Measurements from ENCODE around the gene KCTD13.

The KCTD13 gene

DNA sequence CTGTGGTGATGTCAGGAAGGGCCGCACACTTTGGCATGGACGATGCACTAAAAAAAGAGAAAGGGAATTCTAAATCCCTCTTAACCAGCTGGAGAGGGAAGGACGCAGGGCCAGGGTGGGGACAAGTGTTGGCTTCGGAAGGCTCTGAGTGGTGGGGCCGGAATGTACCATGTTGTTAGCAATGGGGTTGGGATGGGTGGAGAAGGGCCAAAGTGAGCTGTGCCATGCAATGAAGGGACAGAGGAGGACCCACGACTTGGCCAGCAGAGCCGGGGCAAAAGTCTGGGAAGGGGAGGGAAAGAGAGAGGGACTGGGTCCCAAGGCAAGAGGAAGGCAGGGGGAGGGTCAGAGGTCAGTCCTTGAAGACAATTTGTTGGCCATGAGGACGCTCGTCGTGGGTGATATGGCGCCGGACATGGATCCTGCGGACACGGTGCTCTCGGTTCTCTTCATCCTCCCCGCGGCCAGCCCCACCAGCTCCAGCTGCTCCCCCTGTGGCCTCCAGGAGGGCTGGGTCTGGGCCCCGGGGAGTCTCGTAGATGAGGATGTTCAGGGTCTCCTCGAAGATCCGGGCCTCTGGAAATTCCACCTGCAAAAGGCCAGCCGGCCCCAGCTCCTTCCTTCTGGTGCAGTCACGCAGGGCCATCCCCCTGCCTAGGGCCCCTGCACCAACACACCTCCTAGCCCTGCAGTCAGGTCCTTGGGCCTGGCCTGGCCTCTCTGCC lies 19.3 kb downstream of the KCTD13 start:
- 91 to 92% methylated on average over 21 to 23 of the region's 23 CpGs for WGBS, 2 experiments (ENCODE audit: insufficient coverage in 2 of 2)
- H3K9me3 ChIP-seq (ENCODE audit: control insufficient read depth, low read length): no peaks in the 10 kb centered on the region
- no peak overlapping the region for H3K4me3 ChIP-seq (ENCODE audit: extremely low read depth, insufficient read depth, low read length, poor library complexity, severe bottlenecking)
- H3K27ac ChIP-seq (ENCODE audit: low read depth, low read length, severe bottlenecking): no peak overlapping the region
- peaks cover 20% of the 10 kb centered on the region for H3K36me3 ChIP-seq (ENCODE audit: control insufficient read depth, insufficient read depth, low read length)
- H3K4me1 ChIP-seq (ENCODE audit: control insufficient read depth, insufficient read depth, low read length, poor library complexity, severe bottlenecking): no peaks in the 10 kb centered on the region

DNA sequence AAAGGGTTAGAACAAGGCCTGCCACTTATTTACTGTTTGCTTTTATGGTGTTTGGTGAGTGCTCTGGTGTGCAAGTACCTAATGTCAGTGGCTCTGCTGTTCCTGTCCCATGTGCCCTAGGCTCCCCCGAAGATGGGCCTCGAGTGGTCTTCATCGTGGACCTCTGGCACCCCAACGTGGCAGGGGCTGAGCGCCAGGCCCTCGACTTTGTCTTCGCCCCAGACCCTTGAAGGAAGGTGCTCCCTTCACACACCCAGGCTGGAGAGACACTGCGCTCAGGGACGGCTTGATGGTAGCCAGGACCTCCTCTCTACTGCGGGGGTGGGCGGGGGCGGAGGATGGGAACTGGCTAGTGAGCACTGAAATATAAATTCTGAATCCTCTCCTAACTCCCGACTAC lies 20.4 kb downstream of the KCTD13 start:
- peaks cover 20% of the 10 kb centered on the region for H3K36me3 ChIP-seq (ENCODE audit: control insufficient read depth, insufficient read depth, low read length)
- 95 to 96% methylated on average over 9 to 13 of the region's 13 CpGs for WGBS, 2 experiments (ENCODE audit: insufficient coverage in 2 of 2)
- H3K9me3 ChIP-seq (ENCODE audit: control insufficient read depth, low read length): no peaks in the 10 kb centered on the region
- no peak overlapping the region for H3K27ac ChIP-seq (ENCODE audit: low read depth, low read length, severe bottlenecking)
- H3K4me3 ChIP-seq (ENCODE audit: extremely low read depth, insufficient read depth, low read length, poor library complexity, severe bottlenecking): no peak overlapping the region
- H3K4me1 ChIP-seq (ENCODE audit: control insufficient read depth, insufficient read depth, low read length, poor library complexity, severe bottlenecking): no peaks in the 10 kb centered on the region

DNA sequence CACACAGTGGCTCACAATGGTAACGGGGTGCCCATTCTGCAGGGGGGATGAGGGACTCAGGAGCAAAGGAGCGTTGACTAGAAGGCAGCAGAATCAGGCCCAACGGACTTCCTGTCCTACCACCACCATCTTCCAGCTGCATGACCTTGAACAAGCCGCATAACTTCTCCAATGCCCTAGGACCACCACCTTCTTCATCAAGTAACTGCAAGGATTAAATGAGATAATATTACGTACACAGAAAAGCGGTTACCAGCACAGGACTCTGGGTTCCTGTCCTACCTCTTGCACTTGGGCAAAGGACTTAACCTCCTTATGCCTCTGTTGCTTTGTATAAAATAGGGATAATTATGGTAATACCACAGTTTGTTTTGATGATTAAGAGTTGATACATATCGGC lies 21.1 kb downstream of the KCTD13 start:
- WGBS, 2 experiments (ENCODE audit: insufficient coverage in 2 of 2): 98 to 100% methylated on average over 2 to 5 of the region's 7 CpGs
- Histone ChIP-seq H3K9me3 (ENCODE audit: control insufficient read depth, low read length) (no peaks in the 10 kb centered on the region), H3K27ac (ENCODE audit: low read depth, low read length, severe bottlenecking) (no peak overlapping the region), H3K4me1 (ENCODE audit: control insufficient read depth, insufficient read depth, low read length, poor library complexity, severe bottlenecking) (no peaks in the 10 kb centered on the region), H3K36me3 (ENCODE audit: control insufficient read depth, insufficient read depth, low read length) (peaks cover 20% of the 10 kb centered on the region), H3K4me3 (ENCODE audit: extremely low read depth, insufficient read depth, low read length, poor library complexity, severe bottlenecking) (no peak overlapping the region)

DNA sequence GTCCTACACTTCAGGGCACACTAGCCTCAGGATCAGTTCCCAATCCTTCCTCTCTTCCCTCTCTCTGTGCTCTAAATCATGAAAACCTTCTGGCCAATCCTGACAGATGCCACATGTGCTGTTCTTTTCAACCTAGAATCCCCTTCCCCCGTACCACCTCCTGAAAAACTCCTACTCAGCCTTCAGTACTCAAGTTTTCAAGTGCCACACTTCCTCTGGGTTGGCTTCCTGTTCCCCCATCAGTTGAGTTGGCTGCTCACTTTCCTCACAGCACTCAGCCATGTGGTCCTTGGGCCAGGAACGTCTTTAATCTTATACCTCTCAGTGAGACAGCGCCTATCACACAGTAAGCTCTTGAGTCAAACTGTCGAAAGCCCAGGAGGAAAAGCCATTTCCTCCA lies 22.4 kb downstream of the KCTD13 start:
- no peaks in the 10 kb centered on the region for H3K9me3 ChIP-seq (ENCODE audit: control insufficient read depth, low read length)
- WGBS, 2 experiments (ENCODE audit: insufficient coverage in 2 of 2): 89 to 98% methylated on average over 3 to 4 of the region's 4 CpGs
- H3K4me1 ChIP-seq (ENCODE audit: control insufficient read depth, insufficient read depth, low read length, poor library complexity, severe bottlenecking): peaks cover 3% of the 10 kb centered on the region
- H3K36me3 ChIP-seq (ENCODE audit: control insufficient read depth, insufficient read depth, low read length): peaks cover 20% of the 10 kb centered on the region
- no peak overlapping the region for H3K4me3 ChIP-seq (ENCODE audit: extremely low read depth, insufficient read depth, low read length, poor library complexity, severe bottlenecking)
- no peak overlapping the region for H3K27ac ChIP-seq (ENCODE audit: low read depth, low read length, severe bottlenecking)

DNA sequence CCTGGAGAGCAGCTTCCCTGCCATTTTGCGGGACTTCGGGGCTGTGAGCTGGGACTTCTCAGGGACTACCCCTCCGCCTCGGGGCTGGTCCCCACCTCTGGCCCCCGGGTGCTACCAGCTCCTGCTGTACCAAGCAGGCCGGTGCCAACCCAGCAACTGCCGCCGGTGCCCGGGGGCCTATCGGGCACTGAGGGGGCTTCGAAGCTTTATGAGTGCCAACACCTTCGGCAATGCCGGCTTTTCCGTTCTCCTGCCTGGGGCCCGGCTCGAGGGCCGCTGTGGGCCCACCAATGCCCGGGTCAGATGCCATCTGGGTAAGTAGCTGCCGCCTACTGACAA lies 24.4 kb downstream of the KCTD13 start:
- Histone ChIP-seq H3K9me3 (ENCODE audit: control insufficient read depth, low read length) (no peaks in the 10 kb centered on the region), H3K27ac (ENCODE audit: low read depth, low read length, severe bottlenecking) (no peak overlapping the region), H3K4me3 (ENCODE audit: extremely low read depth, insufficient read depth, low read length, poor library complexity, severe bottlenecking) (peak overlapping the region; percentile 58), H3K36me3 (ENCODE audit: control insufficient read depth, insufficient read depth, low read length) (peaks cover 19% of the 10 kb centered on the region), H3K4me1 (ENCODE audit: control insufficient read depth, insufficient read depth, low read length, poor library complexity, severe bottlenecking) (peaks cover 13% of the 10 kb centered on the region)
- 93 to 98% methylated on average over 19 of the region's 19 CpGs for WGBS, 2 experiments (ENCODE audit: insufficient coverage in 2 of 2)

DNA sequence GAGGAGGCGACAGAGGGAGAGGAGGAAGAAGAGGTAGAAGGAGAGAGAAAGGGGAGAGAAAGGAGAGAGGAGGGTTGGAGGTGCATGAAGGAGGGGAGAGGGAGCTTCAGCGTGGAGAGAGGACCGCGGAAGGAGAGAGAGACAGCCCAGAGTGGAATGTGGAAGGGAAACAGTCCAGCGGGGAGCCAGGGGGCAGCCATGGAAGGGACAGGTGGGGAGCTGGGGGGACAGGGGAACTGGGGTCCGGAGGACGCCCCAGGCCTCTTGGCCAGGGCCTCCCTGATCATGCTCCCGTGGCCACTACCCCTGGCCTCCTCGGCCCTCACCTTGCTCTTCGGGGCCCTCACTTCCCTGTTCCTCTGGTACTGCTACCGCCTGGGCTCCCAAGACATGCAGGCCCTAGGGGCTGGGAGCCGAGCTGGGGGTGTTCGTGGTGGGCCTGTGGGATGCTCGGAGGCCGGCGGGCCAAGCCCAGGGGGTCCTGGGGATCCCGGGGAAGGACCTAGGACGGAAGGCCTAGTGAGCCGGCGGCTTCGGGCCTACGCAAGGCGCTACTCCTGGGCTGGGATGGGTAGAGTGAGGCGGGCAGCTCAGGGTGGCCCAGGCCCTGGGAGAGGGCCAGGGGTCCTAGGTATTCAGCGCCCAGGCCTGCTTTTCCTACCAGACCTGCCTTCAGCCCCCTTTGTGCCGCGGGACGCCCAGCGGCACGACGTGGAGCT lies 25.0 kb downstream of the KCTD13 start:
- Histone ChIP-seq H3K36me3 (ENCODE audit: control insufficient read depth, insufficient read depth, low read length) (peaks cover 17% of the 10 kb centered on the region), H3K9me3 (ENCODE audit: control insufficient read depth, low read length) (no peaks in the 10 kb centered on the region), H3K4me1 (ENCODE audit: control insufficient read depth, insufficient read depth, low read length, poor library complexity, severe bottlenecking) (peaks cover 13% of the 10 kb centered on the region), H3K4me3 (ENCODE audit: extremely low read depth, insufficient read depth, low read length, poor library complexity, severe bottlenecking) (peak overlapping the region; percentile 58), H3K27ac (ENCODE audit: low read depth, low read length, severe bottlenecking) (peak overlapping the region; percentile 78)
- WGBS, 2 experiments (ENCODE audit: insufficient coverage in 2 of 2): 62 to 65% methylated on average over 22 to 31 of the region's 31 CpGs

DNA sequence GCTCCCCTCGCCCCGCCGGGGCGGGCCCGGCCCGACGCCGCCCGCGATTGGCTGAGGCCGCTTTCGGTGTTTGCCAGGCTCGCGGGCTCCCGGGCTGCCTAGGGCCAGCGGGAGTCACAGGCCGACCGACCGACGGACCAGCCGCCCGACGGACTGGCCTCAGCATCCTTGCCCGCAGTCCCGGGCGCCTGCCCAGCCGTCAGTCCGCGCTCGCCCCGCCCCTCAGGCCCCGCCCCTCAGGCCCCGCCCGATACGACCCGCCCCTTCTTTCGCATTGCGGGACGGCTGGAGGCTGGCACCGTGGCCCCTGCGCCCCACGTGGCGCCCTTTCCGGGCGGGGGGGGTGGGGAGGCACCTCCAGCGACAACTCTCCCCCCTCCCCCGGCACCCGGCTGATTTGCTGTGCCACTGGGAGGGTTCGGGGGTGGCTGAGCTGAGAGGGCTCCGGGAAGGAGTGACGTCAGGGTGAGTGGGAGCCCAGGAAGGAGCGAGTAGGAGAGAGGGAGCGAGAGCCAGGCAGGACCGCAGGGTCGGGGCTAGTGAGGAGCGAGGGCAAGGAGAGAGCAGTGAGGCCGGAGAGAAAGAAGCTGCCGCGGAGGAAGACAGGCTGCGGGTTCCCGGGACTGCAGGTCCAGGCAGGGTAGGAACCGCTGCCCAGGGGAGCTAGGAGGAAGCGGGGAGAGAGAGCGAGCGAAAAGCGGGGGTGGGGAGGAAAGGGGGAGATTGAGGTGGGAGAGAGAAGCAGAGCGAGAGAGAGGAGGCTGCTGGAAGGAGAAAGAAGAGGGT lies 25.7 kb downstream of the KCTD13 start, which contains the start of gene ASPHD1:
ASPHD1 (plus strand) TSS at position 387 of the 786 bp plus-strand sequence. CDS start 484 bp downstream, outside the sequence.
- H3K27ac ChIP-seq (ENCODE audit: low read depth, low read length, severe bottlenecking): peak within 1 kb of the TSS; percentile 78
- peaks cover 13% of the 10 kb centered on the region for H3K4me1 ChIP-seq (ENCODE audit: control insufficient read depth, insufficient read depth, low read length, poor library complexity, severe bottlenecking)
- no peaks in the 10 kb centered on the region for H3K9me3 ChIP-seq (ENCODE audit: control insufficient read depth, low read length)
- 1 to 2% methylated on average over 44 to 45 of the region's 67 CpGs for WGBS, 2 experiments (ENCODE audit: insufficient coverage in 2 of 2)
- peaks cover 16% of the 10 kb centered on the region for H3K36me3 ChIP-seq (ENCODE audit: control insufficient read depth, insufficient read depth, low read length)
- peak within 1 kb of the TSS; percentile 58 for H3K4me3 ChIP-seq (ENCODE audit: extremely low read depth, insufficient read depth, low read length, poor library complexity, severe bottlenecking)

DNA sequence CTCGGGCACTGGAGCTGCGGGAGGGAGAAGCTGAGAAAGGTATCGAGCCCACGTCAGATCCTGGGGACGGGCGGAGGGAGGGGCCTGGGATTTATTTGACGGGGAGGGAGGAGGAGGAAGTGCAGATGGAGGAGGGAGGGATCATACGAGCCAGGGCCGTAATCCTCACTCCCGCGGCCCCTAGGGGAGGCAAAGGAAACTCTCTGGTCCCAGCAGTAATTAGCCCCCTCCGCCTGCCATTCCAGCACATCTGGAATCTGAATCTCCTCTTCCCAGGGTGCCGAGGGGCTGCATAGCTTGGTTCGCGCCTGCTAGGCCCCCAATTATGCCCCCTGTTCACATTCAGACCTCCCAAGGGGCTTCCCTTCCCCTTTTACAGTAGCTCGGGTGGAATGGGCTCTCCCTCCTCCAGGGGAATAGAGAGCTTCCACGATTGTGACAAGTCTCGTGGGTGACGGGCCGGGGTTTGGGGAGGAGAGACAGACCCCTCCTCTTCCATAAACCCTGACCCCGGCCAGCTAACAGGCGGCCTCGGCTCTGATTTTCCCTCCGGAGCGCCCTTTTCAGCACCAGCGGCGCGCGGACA lies 26.4 kb downstream of the KCTD13 start, which contains the start of gene SEZ6L2:
SEZ6L2 (minus strand) TSS at position 35 of the 586 bp plus-strand sequence. CDS start 531 bp downstream, outside the sequence.
- H3K36me3 ChIP-seq (ENCODE audit: control insufficient read depth, insufficient read depth, low read length): peaks cover 10% of the 10 kb centered on the region
- H3K27ac ChIP-seq (ENCODE audit: low read depth, low read length, severe bottlenecking): peak within 1 kb of the TSS; percentile 78
- no peaks in the 10 kb centered on the region for H3K9me3 ChIP-seq (ENCODE audit: control insufficient read depth, low read length)
- H3K4me1 ChIP-seq (ENCODE audit: control insufficient read depth, insufficient read depth, low read length, poor library complexity, severe bottlenecking): peaks cover 13% of the 10 kb centered on the region
- WGBS, 2 experiments (ENCODE audit: insufficient coverage in 2 of 2): 0% methylated on average over 13 to 22 of the region's 29 CpGs
- peak within 1 kb of the TSS; percentile 58 for H3K4me3 ChIP-seq (ENCODE audit: extremely low read depth, insufficient read depth, low read length, poor library complexity, severe bottlenecking)

DNA sequence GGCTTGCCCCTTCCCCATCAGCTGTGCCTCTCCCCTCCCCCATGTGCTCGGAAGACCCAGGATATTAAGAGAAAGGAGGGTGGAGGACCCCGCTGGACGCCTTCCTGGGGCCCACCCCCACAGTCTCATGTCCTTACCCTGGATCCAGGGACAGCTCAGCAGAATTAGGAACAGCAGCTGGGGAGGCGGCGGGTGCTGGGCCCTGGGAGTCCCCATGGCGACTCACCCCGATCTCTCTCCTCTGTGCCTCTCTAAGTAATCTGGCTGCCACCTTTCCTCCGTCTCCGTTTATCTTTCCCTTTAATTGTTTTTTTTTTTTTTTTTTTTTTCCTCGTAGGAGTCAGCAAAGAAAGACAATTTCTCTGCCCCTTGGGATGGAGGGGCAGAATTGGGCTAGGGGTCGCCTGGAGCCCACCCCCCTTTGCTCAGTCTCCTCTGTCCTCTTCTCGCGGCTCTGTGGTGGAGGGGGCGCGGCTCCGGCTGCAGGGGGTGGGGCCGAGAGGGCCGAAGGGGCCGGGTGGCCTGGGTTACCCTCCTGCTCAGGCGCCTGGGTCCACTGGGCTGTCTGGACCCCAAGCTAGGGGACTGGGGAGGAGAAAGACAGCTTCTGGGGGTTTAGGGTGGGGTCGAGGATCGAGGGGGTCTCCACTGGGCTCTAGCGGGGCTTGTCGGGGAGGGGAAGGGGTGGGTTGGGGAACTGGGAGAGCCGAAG lies 27.1 kb downstream of the KCTD13 start:
- H3K36me3 ChIP-seq (ENCODE audit: control insufficient read depth, insufficient read depth, low read length): peaks cover 6% of the 10 kb centered on the region
- H3K9me3 ChIP-seq (ENCODE audit: control insufficient read depth, low read length): no peaks in the 10 kb centered on the region
- peak overlapping the region; percentile 58 for H3K4me3 ChIP-seq (ENCODE audit: extremely low read depth, insufficient read depth, low read length, poor library complexity, severe bottlenecking)
- peak overlapping the region; percentile 78 for H3K27ac ChIP-seq (ENCODE audit: low read depth, low read length, severe bottlenecking)
- peaks cover 13% of the 10 kb centered on the region for H3K4me1 ChIP-seq (ENCODE audit: control insufficient read depth, insufficient read depth, low read length, poor library complexity, severe bottlenecking)
- WGBS, 2 experiments (ENCODE audit: insufficient coverage in 2 of 2): 0% methylated on average over 9 to 12 of the region's 25 CpGs
